ENCODE results near the gene R3HDM4.

- no peak for TF ChIP-seq GATA2 (IDR thresholded peaks at IDR 0.05; ENCODE audit: low read depth, low read length)
- no peak for TF ChIP-seq GATA3 (IDR thresholded peaks at IDR 0.05; ENCODE audit: low read depth, low read length)
These were observed 29.3 kb downstream of the R3HDM4 start for GRCh38 chr19:883661-884211.

All from SH-SY5Y (cell line).